ENCODE results near the gene PLCXD3.

Gene PLCXD3

DNA sequence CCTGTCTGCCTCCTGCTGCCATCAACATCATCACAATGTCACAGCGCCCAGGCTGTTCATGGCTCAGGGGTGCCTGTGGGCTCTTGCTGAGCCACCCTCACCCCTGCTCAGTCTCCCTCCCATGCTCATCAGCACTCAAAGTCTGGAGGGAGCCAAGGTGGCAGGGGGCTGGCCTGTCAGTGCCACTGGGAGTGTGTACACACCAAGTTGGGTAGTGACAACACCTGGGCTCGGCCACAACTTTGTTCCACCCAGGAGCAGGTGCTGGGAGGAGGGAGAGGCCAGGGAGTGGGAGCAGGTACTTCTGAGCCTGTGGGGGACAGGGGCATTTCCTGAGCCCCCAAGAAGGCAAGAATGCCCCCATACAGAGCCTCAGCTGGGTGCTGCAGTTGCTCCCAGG is 219.6 kb downstream of the PLCXD3 start:
- no peak overlapping the region for H3K9ac ChIP-seq (ENCODE audit: low read length)
- no peaks in the 10 kb centered on the region for H3K9me3 ChIP-seq (ENCODE audit: insufficient read depth, low read length)
- H3K4me2 ChIP-seq (ENCODE audit: low read length) = no peak overlapping the region
- H3K4me3 ChIP-seq (ENCODE audit: low read length) = no peak overlapping the region
- H2AFZ ChIP-seq (ENCODE audit: low read depth, low read length) = no peak overlapping the region
- no peaks in the 10 kb centered on the region for H3K36me3 ChIP-seq (replicated peaks; ENCODE audit: low read depth, low read length)
- no peak overlapping the region for H3K27ac ChIP-seq (ENCODE audit: low read length)
- no peaks in the 10 kb centered on the region for H4K20me1 ChIP-seq (ENCODE audit: insufficient read depth, low read length)
- TF ChIP-seq, protein P1, sequence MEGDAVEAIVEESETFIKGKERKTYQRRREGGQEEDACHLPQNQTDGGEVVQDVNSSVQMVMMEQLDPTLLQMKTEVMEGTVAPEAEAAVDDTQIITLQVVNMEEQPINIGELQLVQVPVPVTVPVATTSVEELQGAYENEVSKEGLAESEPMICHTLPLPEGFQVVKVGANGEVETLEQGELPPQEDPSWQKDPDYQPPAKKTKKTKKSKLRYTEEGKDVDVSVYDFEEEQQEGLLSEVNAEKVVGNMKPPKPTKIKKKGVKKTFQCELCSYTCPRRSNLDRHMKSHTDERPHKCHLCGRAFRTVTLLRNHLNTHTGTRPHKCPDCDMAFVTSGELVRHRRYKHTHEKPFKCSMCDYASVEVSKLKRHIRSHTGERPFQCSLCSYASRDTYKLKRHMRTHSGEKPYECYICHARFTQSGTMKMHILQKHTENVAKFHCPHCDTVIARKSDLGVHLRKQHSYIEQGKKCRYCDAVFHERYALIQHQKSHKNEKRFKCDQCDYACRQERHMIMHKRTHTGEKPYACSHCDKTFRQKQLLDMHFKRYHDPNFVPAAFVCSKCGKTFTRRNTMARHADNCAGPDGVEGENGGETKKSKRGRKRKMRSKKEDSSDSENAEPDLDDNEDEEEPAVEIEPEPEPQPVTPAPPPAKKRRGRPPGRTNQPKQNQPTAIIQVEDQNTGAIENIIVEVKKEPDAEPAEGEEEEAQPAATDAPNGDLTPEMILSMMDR (IDR thresholded peaks at IDR 0.05; ENCODE audit: low read depth, low read length) = no peak
- no peak for TF ChIP-seq EZH2phosphoT487 (IDR thresholded peaks at IDR 0.05; ENCODE audit: low read depth)
- H3K27me3 ChIP-seq (ENCODE audit: low read depth, low read length) = no peaks in the 10 kb centered on the region
- H3K79me2 ChIP-seq (ENCODE audit: low read length) = no peaks in the 10 kb centered on the region
- H3K4me1 ChIP-seq (ENCODE audit: low read length) = no peaks in the 10 kb centered on the region

DNA sequence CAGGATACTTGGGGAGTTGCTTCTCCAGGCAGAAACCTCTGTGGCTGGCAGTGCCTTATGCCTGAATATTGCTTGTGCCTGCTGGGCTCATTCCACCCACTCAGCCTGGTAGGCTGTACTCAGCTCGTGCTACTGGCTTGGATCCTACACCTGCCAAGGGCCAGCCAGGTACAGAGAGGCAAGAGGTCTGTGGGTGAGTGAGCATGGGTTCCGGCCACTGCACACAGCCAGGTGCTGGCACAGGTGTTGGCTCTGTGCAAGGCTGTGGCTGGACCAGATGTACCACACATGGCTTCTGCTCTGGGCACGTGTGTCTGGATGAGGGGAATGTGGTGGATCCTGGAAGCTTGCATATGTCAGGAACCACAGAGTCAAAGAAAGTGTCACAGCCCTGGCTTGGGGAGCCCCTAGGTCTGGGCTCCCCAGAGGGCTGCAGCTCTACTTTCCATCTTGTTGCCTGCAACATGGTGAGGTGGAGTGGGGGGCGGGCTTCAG is 220.4 kb downstream of the PLCXD3 start:
- Histone ChIP-seq H3K9ac (ENCODE audit: low read length) (no peak overlapping the region), H4K20me1 (ENCODE audit: insufficient read depth, low read length) (no peaks in the 10 kb centered on the region), H3K9me3 (ENCODE audit: insufficient read depth, low read length) (no peaks in the 10 kb centered on the region), H3K36me3 (replicated peaks; ENCODE audit: low read depth, low read length) (no peaks in the 10 kb centered on the region), H3K79me2 (ENCODE audit: low read length) (no peaks in the 10 kb centered on the region), H3K4me3 (ENCODE audit: low read length) (no peak overlapping the region), H3K4me2 (ENCODE audit: low read length) (no peak overlapping the region), H3K27me3 (ENCODE audit: low read depth, low read length) (no peaks in the 10 kb centered on the region), H2AFZ (ENCODE audit: low read depth, low read length) (no peak overlapping the region), H3K27ac (ENCODE audit: low read length) (no peak overlapping the region), H3K4me1 (ENCODE audit: low read length) (no peaks in the 10 kb centered on the region)
- TF ChIP-seq, protein P1 (IDR thresholded peaks at IDR 0.05; ENCODE audit: low read depth, low read length) = no peak
- TF ChIP-seq EZH2phosphoT487 (IDR thresholded peaks at IDR 0.05; ENCODE audit: low read depth) = no peak

DNA sequence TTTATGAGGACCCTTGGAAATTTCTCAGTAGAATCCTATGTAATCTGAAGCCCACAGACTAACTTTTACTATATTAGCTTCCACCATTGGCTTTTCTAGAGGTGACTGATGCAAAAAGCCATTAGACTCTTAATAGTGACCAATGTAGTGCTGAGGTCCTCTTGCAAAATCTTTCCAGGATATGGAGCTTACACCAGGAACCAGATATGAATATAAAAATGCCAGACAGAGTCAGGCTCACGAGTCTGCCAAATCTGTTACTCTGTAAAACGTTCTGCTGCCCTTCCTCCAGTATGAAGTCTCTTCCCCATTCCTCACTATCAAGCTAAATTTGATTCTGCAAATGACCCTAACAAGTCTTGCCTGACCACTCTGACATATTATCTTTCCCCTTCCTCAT is 223.7 kb downstream of the PLCXD3 start:
- H3K4me3 ChIP-seq (ENCODE audit: low read length) = no peak overlapping the region
- H2AFZ ChIP-seq (ENCODE audit: low read depth, low read length) = no peak overlapping the region
- no peak overlapping the region for H3K4me2 ChIP-seq (ENCODE audit: low read length)
- H3K79me2 ChIP-seq (ENCODE audit: low read length) = no peaks in the 10 kb centered on the region
- no peak overlapping the region for H3K9ac ChIP-seq (ENCODE audit: low read length)
- no peaks in the 10 kb centered on the region for H3K9me3 ChIP-seq (ENCODE audit: insufficient read depth, low read length)
- H3K27me3 ChIP-seq (ENCODE audit: low read depth, low read length) = no peaks in the 10 kb centered on the region
- no peak for TF ChIP-seq EZH2phosphoT487 (IDR thresholded peaks at IDR 0.05; ENCODE audit: low read depth)
- TF ChIP-seq, protein P1 (IDR thresholded peaks at IDR 0.05; ENCODE audit: low read depth, low read length) = no peak
- peaks cover 6% of the 10 kb centered on the region; the same call in 1 of the 2 replicates for H3K4me1 ChIP-seq (ENCODE audit: low read length)
- H3K36me3 ChIP-seq (replicated peaks; ENCODE audit: low read depth, low read length) = no peaks in the 10 kb centered on the region
- no peak overlapping the region for H3K27ac ChIP-seq (ENCODE audit: low read length)
- H4K20me1 ChIP-seq (ENCODE audit: insufficient read depth, low read length) = no peaks in the 10 kb centered on the region

DNA sequence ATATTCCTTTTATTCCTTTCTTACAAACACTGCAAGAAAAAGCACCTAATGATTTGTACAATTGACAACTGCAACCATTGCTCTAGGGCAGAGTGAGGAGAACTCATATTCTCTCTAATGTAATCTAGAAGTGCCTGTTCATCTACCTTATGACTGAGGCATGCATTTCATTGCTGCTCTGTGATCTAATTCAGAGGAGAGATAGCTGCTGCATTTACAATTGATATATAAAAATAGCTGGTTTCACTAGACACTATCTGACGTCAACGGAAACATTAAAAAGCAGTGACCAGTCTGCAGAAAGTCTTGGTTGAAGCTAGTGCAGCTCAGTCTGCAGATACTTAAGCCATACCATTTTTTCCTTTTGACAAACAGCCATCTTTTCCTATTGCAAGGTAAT is 224.2 kb downstream of the PLCXD3 start:
- Histone ChIP-seq H3K9ac (ENCODE audit: low read length) (no peak overlapping the region), H2AFZ (ENCODE audit: low read depth, low read length) (no peak overlapping the region), H3K27me3 (ENCODE audit: low read depth, low read length) (no peaks in the 10 kb centered on the region), H3K27ac (ENCODE audit: low read length) (no peak overlapping the region), H3K79me2 (ENCODE audit: low read length) (no peaks in the 10 kb centered on the region), H3K4me3 (ENCODE audit: low read length) (no peak overlapping the region), H3K36me3 (replicated peaks; ENCODE audit: low read depth, low read length) (no peaks in the 10 kb centered on the region), H3K4me2 (ENCODE audit: low read length) (no peak overlapping the region), H3K9me3 (ENCODE audit: insufficient read depth, low read length) (no peaks in the 10 kb centered on the region), H3K4me1 (ENCODE audit: low read length) (peaks cover 8% of the 10 kb centered on the region; the same call in 1 of the 2 replicates), H4K20me1 (ENCODE audit: insufficient read depth, low read length) (no peaks in the 10 kb centered on the region)
- TF ChIP-seq EZH2phosphoT487 (IDR thresholded peaks at IDR 0.05; ENCODE audit: low read depth) = no peak
- TF ChIP-seq, protein P1 (IDR thresholded peaks at IDR 0.05; ENCODE audit: low read depth, low read length) = no peak
